GM12878 (cell line): ENCODE measurements around the gene KCND3. TPM values are rescaled to one million over a fixed set of nuclear protein-coding genes. Genes with fewer than 3 reads are reported as not detected.

Experiments used
- ATAC-seq: fragments of 200-7000 bp; cut with Tn5 transposase; 3 replicates; pipeline ENCODE4 v1.9.1; 2020; ENCODE audit warnings: mild to moderate bottlenecking, moderate library complexity
- BruUV-seq: library from RNA; stranded (reverse); fragments of 400-500 nt; replicated peaks from 2 replicates; lab custom pipeline; 2021; lab: Mats Ljungman, UMichigan
- CTCF ChIA-PET: fragments of 300-600 bp; sonication (Branson Sonifier 250); formaldehyde crosslinking; extraction: SDS; loops from one replicate; lab custom pipeline; 2021; ENCODE audit warnings: inconsistent platforms; lab: Yijun Ruan, JAX
- POLR2A ChIA-PET: fragments of 350-600 bp; formaldehyde crosslinking; extraction: SDS; loops from one replicate; lab custom pipeline; 2021; ENCODE audit warnings: inconsistent platforms; lab: Charles Lee
- RAD21 ChIA-PET: fragments of 300-600 bp; sonication (Branson Sonifier 250); formaldehyde crosslinking; loops from one replicate; lab custom pipeline; 2023; ENCODE audit warnings: antibody characterized with exemption; ENCODE audit not compliant: unreplicated experiment; lab: Charles Lee
- SMC1A ChIA-PET: fragments of 300-600 bp; sonication (Branson Sonifier 250); formaldehyde crosslinking; loops from one replicate; lab custom pipeline; 2023; ENCODE audit not compliant: unreplicated experiment, uncharacterized antibody; lab: Charles Lee
- DNase-seq: peaks from one replicate; pipeline ENCODE4 v3.0.0-alpha.2; 2011; ENCODE audit warnings: low read depth, low spot score
- FAIRE-seq: peaks from 3 replicates; lab custom pipeline; 2011; peaks lifted over from hg19 to GRCh38; lab: Jason Lieb, UNC
- H2AFZ ChIP-seq: 2 replicates; pipeline ENCODE4 v1.6.0; 2011; ENCODE audit warnings: low read depth, low read length, control low read depth; ENCODE audit not compliant: control insufficient read depth
- H3K27ac ChIP-seq: 2 replicates; pipeline ENCODE4 v1.5.1; 2011; ENCODE audit warnings: control low read depth; ENCODE audit not compliant: control insufficient read depth, insufficient read depth
- H3K27me3 ChIP-seq, 2 experiments: replicated peaks in 1 of 2; 2 replicates each; pipeline versions ENCODE4 v1.6.0 to v1.6.1; 2011; ENCODE audit warnings: low read length in 1 of 2; ENCODE audit not compliant: control insufficient read depth in 2 of 2, insufficient read depth in 2 of 2
- H3K36me3 ChIP-seq, 2 experiments: 2 replicates each; pipeline ENCODE4 v1.5.1; 2011; ENCODE audit warnings: low read length in 1 of 2; ENCODE audit not compliant: control insufficient read depth in 2 of 2, insufficient read depth in 2 of 2
- H3K4me1 ChIP-seq: 2 replicates; pipeline ENCODE4 v1.6.1; 2011; ENCODE audit warnings: mild to moderate bottlenecking, low read length, moderate library complexity, mixed read lengths; ENCODE audit not compliant: control insufficient read depth, insufficient read depth
- H3K4me2 ChIP-seq: 2 replicates; pipeline ENCODE4 v1.6.0; 2011; ENCODE audit warnings: control low read depth; ENCODE audit not compliant: control insufficient read depth, insufficient read depth
- H3K4me3 ChIP-seq: fragments of 200-600 bp; sonication (generic); 2 replicates; pipeline ENCODE4 v1.5.1; 2016
- H3K79me2 ChIP-seq: 2 replicates; pipeline ENCODE4 v1.6.0; 2011; ENCODE audit warnings: low read length; ENCODE audit not compliant: control insufficient read depth, insufficient read depth
- H3K9ac ChIP-seq: 2 replicates; pipeline ENCODE4 v1.8.0; 2011; ENCODE audit warnings: low read length, control low read depth, mixed read lengths; ENCODE audit not compliant: control insufficient read depth, insufficient read depth
- H3K9me3 ChIP-seq: replicated peaks from 3 replicates; pipeline ENCODE4 v1.5.1; 2011; ENCODE audit warnings: mild to moderate bottlenecking, low read length; ENCODE audit not compliant: control insufficient read depth, insufficient read depth
- H4K20me1 ChIP-seq: 2 replicates; pipeline ENCODE4 v1.6.0; 2011; ENCODE audit not compliant: control insufficient read depth, insufficient read depth
- DPF2 ChIP-seq: fragments of 450-650 bp; IDR thresholded peaks from 2 replicates; pipeline ENCODE4 v1.6.1; 2017; ENCODE audit warnings: mild to moderate bottlenecking
- E4F1 ChIP-seq: fragments of 450-650 bp; IDR thresholded peaks from 2 replicates; pipeline ENCODE4 v1.6.1; 2018; ENCODE audit warnings: borderline replicate concordance, mild to moderate bottlenecking; ENCODE audit not compliant: partially characterized antibody
- MAX ChIP-seq: IDR thresholded peaks from 2 replicates; pipeline ENCODE4 v1.6.1; 2012; ENCODE audit warnings: low read depth, low read length, improper control_type of control experiment
- NBN ChIP-seq: fragments of 450-650 bp; IDR thresholded peaks from 2 replicates; pipeline ENCODE4 v1.6.1; 2016
- NFXL1 ChIP-seq: fragments of 450-650 bp; IDR thresholded peaks from 2 replicates; pipeline ENCODE4 v1.6.1; 2017; ENCODE audit warnings: antibody characterized with exemption, mild to moderate bottlenecking, borderline replicate concordance
- RBBP5 ChIP-seq: fragments of 200-600 bp; sonication (generic); conservative IDR thresholded peaks from 2 replicates; pipeline ENCODE4 v1.6.1; 2016
- STAT3 ChIP-seq: IDR thresholded peaks from 2 replicates; pipeline ENCODE4 v1.6.1; 2011; ENCODE audit warnings: low read depth, low read length, improper control_type of control experiment
- WRNIP1 ChIP-seq: IDR thresholded peaks from 2 replicates; pipeline ENCODE4 v1.6.1; 2011; ENCODE audit warnings: low read depth, low read length, improper control_type of control experiment, borderline replicate concordance
- ZNF217 ChIP-seq: fragments of 450-650 bp; IDR thresholded peaks from 2 replicates; pipeline ENCODE4 v1.6.1; 2017; ENCODE audit warnings: antibody characterized with exemption, mild to moderate bottlenecking
- ZNF274 ChIP-seq: IDR thresholded peaks from one replicate; pipeline ENCODE4 v1.8.0; 2011; ENCODE audit not compliant: insufficient read length, insufficient read depth
- WGBS: methylation state at CpG from one replicate; pipeline ENCODE4 v1.1.6; 2016; ENCODE audit warnings: low lambda C conversion rate; ENCODE audit not compliant: insufficient replicate concordance, insufficient coverage; ENCODE audit errors: missing lambda C conversion rate; 5-methylcytosine and 5-hydroxymethylcytosine counted together
- in situ Hi-C: fragments of 300-500 bp; cut with MboI; formaldehyde crosslinking; loops from 9 replicates; pipeline ENCODE4 v1.14.3; 2018; ENCODE audit warnings: mixed read lengths
- intact Hi-C: fragments of 100-400 bp; cut with micrococcal nuclease; formaldehyde crosslinking; loops from one replicate; pipeline ENCODE4 v1.14.2; 2022; ENCODE audit not compliant: unreplicated experiment
- polyA plus RNA-seq, 11 experiments: library from polyadenylated mRNA; depleted of rRNA in 4 of 11; unstranded in 6 of 11; stranded (reverse) in 5 of 11; fragments of >200 nt; fragmentation: Nextera tagmentation in 4 of 11; fragmentation: Illumina TruSeq in 1 of 11; extraction: Ambion mirVana in 4 of 11; extraction: Trizol in 1 of 11; gene quantifications; 1 replicate in 1 of 11; 2 replicates in 10 of 11; pipeline versions ENCODE4 v1.2.1 to v1.2.3, GENCODE V29; 2011 to 2016; ENCODE audit warnings: inconsistent platforms in 2 of 11, missing spikeins in 2 of 11, low read depth in 1 of 11
- total RNA-seq, 4 experiments: library from RNA; depleted of rRNA in 3 of 4; stranded (reverse); fragments of >200 nt in 3 of 4; fragmentation: Illumina TruSeq in 1 of 4; extraction: Trizol in 1 of 4; gene quantifications; 2 replicates each; pipeline versions ENCODE4 v1.2.1 to v1.2.3, GENCODE V29; 2013 to 2021

KCND3 gene
- total and polyA plus RNA-seq, 10 of the 15 experiments (the other 5 are each of a cell fraction or from before 2014, with no cell fraction given), result 0.02 TPM; not detected in 9

GRCh38 chr1:111879081-111879480, 110.4 kb downstream of the KCND3 start:
- SMC1A ChIA-PET, result interaction anchor here (0.6 to 1.5 kb wide), 3 partner anchors 13 to 1334 kb away, joined by 3 read pairs; no protein-coding TSS in a partner anchor
- no peaks in the 10 kb centered on the region for H3K4me1 ChIP-seq
- no peaks in the 10 kb centered on the region for H4K20me1 ChIP-seq
- ATAC-seq (no peak; the same call in 2 of the 3 replicates), DNase-seq (no peak), FAIRE-seq (no peak)
- WGBS, result 13% methylated on average over 4 of the region's 4 CpGs
- RAD21 ChIA-PET, result no interaction called here
- no peak overlapping the region for H3K9ac ChIP-seq
- CTCF ChIA-PET, result no interaction called here
- POLR2A ChIA-PET, result no interaction called here
- intact Hi-C loops (no loop called here), in situ Hi-C loops (no loop called here)
- H3K36me3 ChIP-seq, result no peaks in the 10 kb centered on the region
- no peak overlapping the region for H3K27ac ChIP-seq
- H2AFZ ChIP-seq, result no peak overlapping the region
- no peaks in the 10 kb centered on the region for H3K79me2 ChIP-seq
- TF ChIP-seq WRNIP1, result no peak
- TF ChIP-seq DPF2, result no peak
- no peak for TF ChIP-seq ZNF217
- no peak for TF ChIP-seq MAX
- no peak for TF ChIP-seq E4F1
- TF ChIP-seq NFXL1, result no peak
- TF ChIP-seq RBBP5, result no peak
- no peak for TF ChIP-seq NBN
- TF ChIP-seq ZNF274, result no peak
- no peak for TF ChIP-seq STAT3
- no peaks in the 10 kb centered on the region for H3K9me3 ChIP-seq
- H3K27me3 ChIP-seq, result peaks cover 0 to 6% of the 10 kb centered on the region in 2 experiments; a peak in 3 of 4 replicates
- no peak overlapping the region for H3K4me3 ChIP-seq
- H3K4me2 ChIP-seq, result no peak overlapping the region
- no TSS peak for BruUV-seq
